GM21723 (cell line): ENCODE measurements around the gene PNMA8B.

ENCODE experiments used
- ATAC-seq: cut with Tn5 transposase; IDR thresholded peaks from one replicate; pipeline ENCODE4 v1.9.1; 2021; ENCODE audit warnings: mild to moderate bottlenecking, moderate library complexity; ENCODE audit not compliant: unreplicated experiment

Gene PNMA8B

GRCh38 chr19:46487802-46488445 lies 7.7 kb downstream of the PNMA8B start:
- ATAC-seq = no peak

GRCh38 chr19:46487178-46487801 lies 8.4 kb downstream of the PNMA8B start:
- no peak for ATAC-seq

GRCh38 chr19:46486358-46486757 lies 9.3 kb downstream of the PNMA8B start:
- ATAC-seq = no peak

- ATAC-seq = no peak
These were observed 11.0 kb downstream of the PNMA8B start for GRCh38 chr19:46484656-46485055.

- ATAC-seq = no peak
These were observed 13.0 kb downstream of the PNMA8B start for GRCh38 chr19:46482631-46483030.

GRCh38 chr19:46481947-46482346 lies 13.7 kb downstream of the PNMA8B start:
- ATAC-seq = no peak

- ATAC-seq = no peak
These were observed 14.3 kb downstream of the PNMA8B start for GRCh38 chr19:46481223-46481848.

GRCh38 chr19:46480415-46480814 lies 15.3 kb downstream of the PNMA8B start:
- ATAC-seq = no peak

- ATAC-seq = no peak
These were observed 17.2 kb downstream of the PNMA8B start for GRCh38 chr19:46478356-46478986.

GRCh38 chr19:46475986-46476385 lies 19.7 kb downstream of the PNMA8B start:
- ATAC-seq = no peak

GRCh38 chr19:46474211-46474610 lies 21.5 kb downstream of the PNMA8B start:
- no peak for ATAC-seq

GRCh38 chr19:46472592-46472991 lies 23.1 kb downstream of the PNMA8B start:
- ATAC-seq = no peak

GRCh38 chr19:46471811-46472543 lies 23.7 kb downstream of the PNMA8B start:
- no peak for ATAC-seq

GRCh38 chr19:46471116-46471733 lies 24.4 kb downstream of the PNMA8B start, which contains the start of gene PNMA8A:
PNMA8A (minus strand) TSS chr19:46471563; CDS start chr19:46471035, 528 bp downstream.
- no peak for ATAC-seq

GRCh38 chr19:46470376-46470775 lies 25.3 kb downstream of the PNMA8B start:
- ATAC-seq = no peak

- no peak for ATAC-seq
These were observed 26.0 kb downstream of the PNMA8B start for GRCh38 chr19:46469541-46470185.

- peak; percentile 76 for ATAC-seq
These were observed 29.0 kb downstream of the PNMA8B start for GRCh38 chr19:46466536-46467196.

GRCh38 chr19:46463516-46463915 lies 32.2 kb downstream of the PNMA8B start:
- ATAC-seq = no peak

- no peak for ATAC-seq
These were observed 34.1 kb downstream of the PNMA8B start for GRCh38 chr19:46461537-46461936.

GRCh38 chr19:46460981-46461380 lies 34.7 kb downstream of the PNMA8B start:
- ATAC-seq = no peak
